Natural killer cell (primary cell): ENCODE results near the gene SLC39A3. TPM values are rescaled to one million over a fixed set of nuclear protein-coding genes. Genes with fewer than 3 reads are reported as not detected.

ENCODE experiments used
- ATAC-seq, 3 donors: fragments of 150-1000 bp in 2 of 3; fragments of 200-7000 bp in 1 of 3; cut with Tn5 transposase; 1 replicate in 1 of 3; 2 replicates in 2 of 3; pipeline ENCODE4 v1.10.0; 2021; ENCODE audit warnings: mild to moderate bottlenecking in 2 of 3, moderate library complexity in 2 of 3
- DNase-seq, 2 donors: peaks; one replicate each; pipeline versions ENCODE4 v3.0.0 to v3.0.0-alpha.2; 2013 to 2021; ENCODE audit warnings: mixed read lengths in 1 of 2
- H3K27ac ChIP-seq: one replicate; pipeline ENCODE4 v1.5.1; 2013; ENCODE audit warnings: mild to moderate bottlenecking, low read length
- H3K27me3 ChIP-seq: one replicate; pipeline ENCODE4 v1.6.1; 2013; ENCODE audit warnings: low read length; ENCODE audit not compliant: control insufficient read depth, insufficient read depth
- H3K36me3 ChIP-seq: one replicate; pipeline ENCODE4 v1.6.1; 2013; ENCODE audit warnings: low read length; ENCODE audit not compliant: control insufficient read depth, insufficient read depth
- H3K4me1 ChIP-seq: one replicate; pipeline ENCODE4 v1.6.1; 2013; ENCODE audit warnings: low read length; ENCODE audit not compliant: control insufficient read depth, insufficient read depth
- H3K4me3 ChIP-seq: one replicate; pipeline ENCODE4 v1.5.1; 2013; ENCODE audit warnings: low read length
- H3K9me3 ChIP-seq: one replicate; pipeline ENCODE4 v1.6.1; 2013; ENCODE audit warnings: low read length; ENCODE audit not compliant: control insufficient read depth, insufficient read depth
- H3K27ac Mint-ChIP-seq, 2 donors: one replicate each; pipeline ENCODE4 v1.8.0; 2022; ENCODE audit warnings: mild to moderate bottlenecking in 2 of 2, mixed read lengths in 2 of 2, moderate library complexity in 1 of 2
- H3K27me3 Mint-ChIP-seq, 2 donors: one replicate each; pipeline ENCODE4 v1.8.0; 2022; ENCODE audit warnings: low read depth in 2 of 2, mixed read lengths in 2 of 2
- H3K36me3 Mint-ChIP-seq: one replicate; pipeline ENCODE4 v1.8.0; 2022; ENCODE audit warnings: mixed read lengths
- H3K4me1 Mint-ChIP-seq, 2 donors: one replicate each; pipeline ENCODE4 v1.8.0; 2022; ENCODE audit warnings: mixed read lengths in 2 of 2
- H3K4me3 Mint-ChIP-seq: one replicate; pipeline ENCODE4 v1.8.0; 2022; ENCODE audit warnings: mild to moderate bottlenecking, moderate library complexity, mixed read lengths
- H3K9me3 Mint-ChIP-seq, 2 donors: one replicate each; pipeline ENCODE4 v1.8.0; 2022; ENCODE audit warnings: mixed read lengths in 2 of 2
- CTCF ChIP-seq: fragments of 200-600 bp; IDR thresholded peaks from one replicate; pipeline ENCODE4 v1.8.0; 2022; ENCODE audit warnings: antibody characterized with exemption
- WGBS: methylation state at CpG from one replicate; pipeline ENCODE4 v1.1.7; 2013; ENCODE audit warnings: missing lambda C conversion rate; ENCODE audit not compliant: insufficient coverage; 5-methylcytosine and 5-hydroxymethylcytosine counted together
- intact Hi-C: fragments of 100-400 bp; cut with micrococcal nuclease; formaldehyde crosslinking; loops from one replicate; pipeline ENCODE4 v1.14.2; 2022
- total RNA-seq, 4 donors: library from RNA; stranded (reverse); fragments of 120-200 nt in 1 of 4; gene quantifications; one replicate each; pipeline versions ENCODE4 v1.2.3 to v1.2.4, GENCODE V29; 2013 to 2022

SLC39A3 gene
- total RNA-seq, 3 donors from 2014 or later (not counting 1 experiment from before 2014, with no cell fraction given) = 14.8 to 29.4 (median 19.6) TPM

- H3K27ac Mint-ChIP-seq = no peak overlapping the region
- peaks cover 16 to 21% of the 10 kb centered on the region in 2 donors for H3K4me1 Mint-ChIP-seq
- H3K9me3 ChIP-seq = no peaks in the 10 kb centered on the region
- WGBS = 97% methylated on average over 15 of the region's 15 CpGs
- peaks cover 14% of the 10 kb centered on the region for H3K4me1 ChIP-seq
- peaks cover 22% of the 10 kb centered on the region for H3K36me3 ChIP-seq
- peaks cover 0 to 5% of the 10 kb centered on the region in 2 donors for H3K27me3 Mint-ChIP-seq
- no peak overlapping the region for H3K4me3 ChIP-seq
- no peak for TF ChIP-seq CTCF
- ATAC-seq (no peak), DNase-seq (no peak)
- intact Hi-C loops = no loop called here
- peak overlapping the region; percentile 17 for H3K4me3 Mint-ChIP-seq
- H3K9me3 Mint-ChIP-seq = no peaks in the 10 kb centered on the region
- H3K27me3 ChIP-seq = no peaks in the 10 kb centered on the region
- H3K36me3 Mint-ChIP-seq = no peaks in the 10 kb centered on the region
- no peak overlapping the region for H3K27ac ChIP-seq
These were observed 3.1 kb downstream of the SLC39A3 start for GRCh38 chr19:2736550-2737190.

GRCh38 chr19:2735374-2735773, 4.4 kb downstream of the SLC39A3 start:
- 97% methylated on average over 12 of the region's 12 CpGs for WGBS
- intact Hi-C loops = no loop called here
- Histone ChIP-seq H3K4me3 (no peak overlapping the region), H3K4me1 (peaks cover 13% of the 10 kb centered on the region), H3K27ac (no peak overlapping the region), H3K9me3 (no peaks in the 10 kb centered on the region), H3K36me3 (peaks cover 22% of the 10 kb centered on the region), H3K27me3 (no peaks in the 10 kb centered on the region)
- TF ChIP-seq CTCF = no peak
- DNase-seq (no peak), ATAC-seq (no peak)
- Mint-ChIP-seq H3K9me3 (no peaks in the 10 kb centered on the region), H3K4me1 (peaks cover 16 to 21% of the 10 kb centered on the region in 2 donors), H3K27ac (no peak overlapping the region), H3K4me3 (no peak overlapping the region), H3K36me3 (no peaks in the 10 kb centered on the region), H3K27me3 (peaks cover 0 to 2% of the 10 kb centered on the region in 2 donors)

- ATAC-seq = no peak
- H3K27me3 Mint-ChIP-seq = no peaks in the 10 kb centered on the region
- no peaks in the 10 kb centered on the region for H3K36me3 Mint-ChIP-seq
- intact Hi-C loops = no loop called here
- no peak for DNase-seq
- H3K4me3 ChIP-seq = no peak overlapping the region
- H3K9me3 ChIP-seq = no peaks in the 10 kb centered on the region
- H3K9me3 Mint-ChIP-seq = no peaks in the 10 kb centered on the region
- no peak overlapping the region for H3K27ac Mint-ChIP-seq
- no peaks in the 10 kb centered on the region for H3K27me3 ChIP-seq
- WGBS = 92% methylated on average over 26 of the region's 26 CpGs
- no peak for TF ChIP-seq CTCF
- no peak overlapping the region for H3K4me3 Mint-ChIP-seq
- peaks cover 12 to 16% of the 10 kb centered on the region in 2 donors for H3K4me1 Mint-ChIP-seq
- H3K36me3 ChIP-seq = peaks cover 22% of the 10 kb centered on the region
- H3K27ac ChIP-seq = no peak overlapping the region
- H3K4me1 ChIP-seq = peaks cover 9% of the 10 kb centered on the region
These were observed 5.1 kb downstream of the SLC39A3 start for GRCh38 chr19:2734589-2735288.
